Hematopoietic multipotent progenitor cell treated with erythropoietin and hydrocortisone succinate and interleukin-3 and kit ligand, for 8 days (in vitro differentiated cells): ENCODE measurements around the gene MYOCOS.
"Not testable (repeated sequence)": the region's sequence is repeated elsewhere in the genome, so short reads cannot be mapped to it uniquely, and the experiment has no call there.

Experiments
- DNase-seq: peaks from one replicate; pipeline ENCODE4 v3.0.0-alpha.2; 2015

Gene MYOCOS, protein sequence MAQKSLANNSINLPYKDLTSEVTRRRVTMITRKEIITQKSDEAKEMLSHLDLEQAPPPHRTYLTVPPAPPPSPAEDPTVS

DNA sequence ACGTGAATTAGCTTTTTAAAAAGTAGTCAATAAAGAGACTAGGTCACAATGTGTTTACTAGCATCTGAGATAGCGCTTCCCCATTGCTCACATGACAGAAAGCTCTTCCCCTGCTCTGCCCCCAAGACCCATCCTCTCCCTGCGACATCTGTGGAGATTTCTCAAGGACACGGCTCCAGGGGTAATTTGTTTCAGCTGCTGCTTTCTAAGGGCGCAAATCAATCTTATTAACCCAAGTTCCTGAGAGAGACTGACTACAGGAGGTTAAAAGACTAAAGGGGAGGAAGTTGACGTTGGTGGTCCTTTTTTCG lies at the start of gene MYOCOS:
Gene MYOCOS (plus strand): TSS at position 92 of the 311 bp plus-strand sequence. CDS start 1,641 bp downstream, outside the sequence.
- DNase-seq = no peak

- no peak for DNase-seq
Measured at GRCh38 chr1:171576144-171576543, 45.9 kb upstream of the MYOCOS start.

- no peak for DNase-seq
Measured at GRCh38 chr1:171581226-171581625, 40.8 kb upstream of the MYOCOS start.

DNA sequence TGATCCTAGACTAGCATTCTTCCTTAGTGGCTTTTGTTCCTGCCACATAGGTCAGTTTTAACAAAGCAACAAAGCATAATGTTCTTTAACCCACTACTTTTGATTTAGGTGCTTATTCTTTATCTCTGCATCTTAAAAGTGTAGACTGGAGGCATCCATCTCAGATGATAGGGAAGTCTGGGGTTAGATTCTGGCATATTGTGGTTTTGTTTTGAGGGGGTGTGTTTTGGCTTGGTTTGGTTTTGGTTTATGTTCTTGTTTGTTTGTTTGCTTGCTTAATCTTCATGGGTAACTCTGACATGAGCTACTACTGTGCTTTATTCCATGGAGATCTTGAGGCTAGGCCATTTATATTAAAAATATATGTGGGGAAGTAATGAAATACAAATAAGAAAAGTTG lies 40.3 kb upstream of the MYOCOS start:
- no peak for DNase-seq

- DNase-seq = no peak
Measured at GRCh38 chr1:171582589-171582988, 39.5 kb upstream of the MYOCOS start.

GRCh38 chr1:171583591-171584201 lies 38.3 kb upstream of the MYOCOS start:
- DNase-seq = no peak

- no peak for DNase-seq
Measured at GRCh38 chr1:171585715-171586114, 36.3 kb upstream of the MYOCOS start.

DNA sequence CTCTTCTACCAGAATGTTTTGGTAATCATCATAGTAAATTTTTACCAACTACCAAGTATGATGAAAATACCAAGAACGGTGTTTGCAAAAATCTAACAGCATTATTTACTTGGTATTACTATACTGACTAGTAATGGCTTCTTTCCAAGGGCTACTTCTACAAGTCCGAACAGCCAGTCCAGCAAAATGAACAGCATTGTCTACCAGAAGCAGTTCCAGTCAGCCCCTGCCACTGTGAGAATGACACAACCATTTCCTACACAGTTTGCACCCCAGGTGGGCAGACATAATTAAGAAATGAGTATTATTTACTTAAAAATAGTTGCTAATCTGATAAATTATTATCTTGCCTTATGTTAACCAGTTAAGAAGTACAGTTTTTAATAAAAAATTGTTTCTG lies 33.8 kb upstream of the MYOCOS start:
- DNase-seq = no peak

GRCh38 chr1:171590022-171590421 lies 32.0 kb upstream of the MYOCOS start:
- DNase-seq = no peak

GRCh38 chr1:171595324-171595723 lies 26.7 kb upstream of the MYOCOS start:
- no peak for DNase-seq

DNA sequence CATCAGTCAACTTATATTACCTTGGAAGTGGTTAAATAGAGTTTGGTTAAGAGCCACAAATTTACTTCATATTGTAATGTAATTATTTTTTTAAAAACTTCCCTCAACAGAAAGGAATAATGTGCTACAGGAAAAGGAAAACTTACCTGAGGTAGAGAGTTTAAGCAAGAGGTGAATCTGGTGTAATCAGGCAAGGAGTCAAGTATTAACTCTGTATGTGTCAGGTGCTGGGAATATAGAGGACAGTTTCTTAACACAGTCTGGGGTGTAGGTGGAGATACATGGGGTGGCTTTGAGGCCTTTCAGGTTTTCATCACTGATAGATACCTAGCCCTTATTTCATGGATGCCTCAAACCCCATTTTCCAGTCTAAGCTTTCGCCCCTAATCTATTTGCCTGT lies 25.9 kb upstream of the MYOCOS start:
- DNase-seq = no peak

GRCh38 chr1:171596705-171597104 lies 25.3 kb upstream of the MYOCOS start:
- no peak for DNase-seq

GRCh38 chr1:171597203-171597602 lies 24.8 kb upstream of the MYOCOS start:
- no peak for DNase-seq

- not testable (repeated sequence) for DNase-seq
Measured at GRCh38 chr1:171600310-171600709, 21.7 kb upstream of the MYOCOS start.

DNA sequence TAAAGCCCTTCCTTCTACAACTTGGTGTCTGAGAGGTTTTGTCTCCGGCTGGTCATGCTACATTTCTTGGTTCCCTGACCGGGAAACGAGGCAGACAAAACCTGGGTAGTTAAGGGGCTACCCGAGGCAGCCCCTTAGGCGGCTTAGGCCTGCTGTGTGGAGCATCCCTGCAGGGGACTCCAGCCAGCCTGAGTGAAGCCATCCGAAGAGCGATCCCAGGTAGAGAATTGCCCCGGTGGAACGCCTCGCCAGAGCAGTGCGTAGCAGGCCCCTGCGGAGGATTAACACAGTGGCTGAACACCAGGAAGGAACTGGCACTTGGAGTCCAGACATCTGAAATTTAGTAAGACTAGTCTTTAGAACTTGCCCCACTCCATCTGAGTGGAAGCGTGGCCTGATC lies 21.2 kb upstream of the MYOCOS start:
- DNase-seq = no peak

- not testable (repeated sequence) for DNase-seq
Measured at GRCh38 chr1:171603042-171603441, 19.0 kb upstream of the MYOCOS start.

GRCh38 chr1:171606402-171606941 lies 15.6 kb upstream of the MYOCOS start:
- DNase-seq = no peak

- DNase-seq = no peak
Measured at GRCh38 chr1:171610385-171610784, 11.7 kb upstream of the MYOCOS start.

- no peak for DNase-seq
Measured at GRCh38 chr1:171611306-171611705, 10.7 kb upstream of the MYOCOS start.

GRCh38 chr1:171613282-171613681 lies 8.8 kb upstream of the MYOCOS start:
- DNase-seq = no peak

DNA sequence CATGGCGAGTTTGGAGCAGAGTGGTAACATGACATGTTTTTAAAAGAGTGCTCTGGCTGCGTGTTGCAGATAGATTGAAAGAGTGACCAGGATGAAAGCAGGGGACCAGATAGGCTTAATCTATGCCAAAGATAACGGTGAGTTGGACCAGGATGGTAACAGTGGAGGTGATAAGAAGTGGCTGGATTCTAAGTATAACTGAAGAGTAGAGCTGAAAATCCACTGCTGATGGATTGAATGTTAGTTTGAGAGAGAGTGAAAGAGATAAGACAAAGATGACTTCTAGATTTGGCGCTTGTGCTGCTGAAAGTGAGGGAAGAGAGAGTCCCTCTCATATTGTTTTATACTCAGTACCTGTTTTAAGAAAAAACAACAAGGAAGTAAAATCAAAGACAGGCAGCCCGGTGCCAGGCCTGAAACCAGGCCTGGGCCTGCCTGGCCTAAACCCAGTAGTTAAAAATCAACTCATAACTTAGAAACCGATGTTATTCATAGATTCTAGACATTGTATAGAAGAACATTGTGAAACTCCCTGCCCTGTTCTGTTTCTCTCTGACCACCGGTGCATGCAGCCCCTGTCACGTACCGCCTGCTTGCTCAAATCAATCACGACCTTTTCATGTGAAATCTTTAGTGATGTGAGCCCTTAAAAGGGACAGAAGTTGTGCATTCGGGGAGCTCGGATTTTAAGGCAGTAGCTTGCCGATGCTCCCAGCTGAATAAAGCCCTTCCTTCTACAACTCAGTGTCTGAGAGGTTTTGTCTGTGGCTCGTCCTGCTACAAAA lies 6.7 kb upstream of the MYOCOS start:
- DNase-seq = peak; percentile 22

- no peak for DNase-seq
Measured at GRCh38 chr1:171616586-171616985, 5.5 kb upstream of the MYOCOS start.

DNA sequence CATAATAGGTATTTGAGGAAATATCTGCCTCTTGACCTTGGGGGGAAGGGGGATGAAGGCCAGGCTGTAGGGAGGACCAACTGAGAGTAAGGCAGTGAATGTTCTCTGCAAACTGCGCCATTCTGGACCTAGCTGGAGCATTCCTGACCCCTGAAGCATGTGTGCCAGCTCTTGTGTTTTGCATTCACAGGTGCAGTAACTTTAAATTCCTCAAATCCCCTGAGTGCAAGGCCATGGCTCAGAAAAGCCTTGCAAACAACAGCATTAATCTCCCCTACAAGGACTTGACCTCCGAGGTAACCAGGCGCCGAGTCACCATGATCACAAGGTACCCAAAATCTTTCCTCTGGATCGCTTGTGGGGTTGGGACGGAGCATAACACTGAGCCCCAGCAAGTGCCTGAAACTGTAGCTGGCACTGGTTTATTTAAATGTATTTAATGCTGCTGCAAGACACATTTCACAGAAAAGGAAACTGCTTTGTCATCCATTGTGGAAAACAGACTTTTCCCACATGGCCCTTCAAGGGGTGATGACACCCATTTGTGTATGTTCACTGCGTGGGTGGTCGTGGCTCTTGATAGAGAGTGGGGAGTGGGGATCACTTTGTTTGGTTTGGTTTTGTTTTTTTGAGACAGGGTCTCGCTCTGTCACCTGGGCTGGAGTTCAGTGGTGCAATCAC lies 1.7 kb downstream of the MYOCOS start:
- DNase-seq = no peak

DNA sequence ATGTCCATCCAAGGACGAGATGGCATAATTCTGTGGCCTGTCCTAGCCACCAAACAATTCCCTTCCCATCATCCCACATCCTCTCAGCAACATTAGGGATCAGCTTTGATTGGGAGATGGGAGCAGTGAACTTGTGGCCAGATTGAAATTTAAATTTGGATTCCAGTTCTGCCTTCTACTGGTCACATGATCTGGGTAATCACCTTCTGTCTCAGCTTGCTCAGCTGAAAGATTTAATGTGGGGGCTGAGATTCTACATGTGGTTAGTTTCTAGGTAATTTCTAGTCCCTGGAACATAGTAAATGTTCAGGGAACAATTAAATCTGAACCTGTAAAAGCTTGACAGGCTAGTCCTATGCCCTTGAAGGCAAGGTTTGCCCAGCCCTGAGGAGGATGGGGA lies 3.2 kb downstream of the MYOCOS start:
- no peak for DNase-seq
